ENCODE measurements around the gene CCP110. TPM values are rescaled to one million over a fixed set of nuclear protein-coding genes. Genes with fewer than 3 reads are reported as not detected.

The CCP110 gene
- total and polyA plus RNA-seq, 8 donors: 2.3 to 67.7 (median 7.6) TPM

- intact Hi-C loops (cut with DNase I; ENCODE audit: low total_unique reads): no loop called here
- Histone ChIP-seq H3K9me3 (no peaks in the 10 kb centered on the region), H3K27me3 (no peaks in the 10 kb centered on the region), H3K4me1 (peaks cover 23 to 53% (median 47%) of the 10 kb centered on the region in 4 donors), H3K4me3 (peak overlapping the region; percentile 82 to 99 (median 90)), H3K27ac (peak overlapping the region in 4 of 5 donors; percentile 45 to 84 (median 76)), H3K36me3 (peaks cover 0 to 21% (median 17%) of the 10 kb centered on the region in 4 donors)
- TF ChIP-seq CTCF (IDR thresholded peaks at IDR 0.05): no peak
- peak in 1 of 2 donors; percentile 40 for DNase-seq
- WGBS, 5 donors: 9 to 16% (median 13%) methylated on average over 19 of the region's 19 CpGs
Observed at GRCh38 chr16:19524616-19525384, 1.1 kb downstream of the CCP110 start.

- intact Hi-C loops (cut with DNase I; ENCODE audit: low total_unique reads): no loop called here
- H3K36me3 ChIP-seq: peaks cover 0 to 26% (median 19%) of the 10 kb centered on the region in 4 donors
- H3K27me3 ChIP-seq: no peaks in the 10 kb centered on the region
- TF ChIP-seq CTCF (IDR thresholded peaks at IDR 0.05): no peak
- TF ChIP-seq EP300 (IDR thresholded peaks at IDR 0.05): no peak
- no peak for TF ChIP-seq POLR2AphosphoS5 (IDR thresholded peaks at IDR 0.05)
- TF ChIP-seq POLR2A (IDR thresholded peaks at IDR 0.05): no peak
- peaks cover 17 to 48% (median 42%) of the 10 kb centered on the region in 4 donors for H3K4me1 ChIP-seq
- H3K27ac ChIP-seq: no peak overlapping the region
- no peaks in the 10 kb centered on the region for H3K9me3 ChIP-seq
- DNase-seq: no peak
- H3K4me3 ChIP-seq: peak overlapping the region in 3 of 4 donors; percentile 82 to 99 (median 89)
- 83 to 89% (median 86%) methylated on average over 2 of the region's 2 CpGs for WGBS, 5 donors
Observed at GRCh38 chr16:19525385-19525723, 1.6 kb downstream of the CCP110 start.

- Histone ChIP-seq H3K4me3 (no peak overlapping the region), H3K4me1 (peaks cover 10 to 35% (median 31%) of the 10 kb centered on the region in 4 donors), H3K36me3 (peaks cover 0 to 40% (median 27%) of the 10 kb centered on the region in 4 donors), H3K9me3 (no peaks in the 10 kb centered on the region), H3K27ac (no peak overlapping the region), H3K27me3 (no peaks in the 10 kb centered on the region)
- intact Hi-C loops (cut with DNase I; ENCODE audit: low total_unique reads): no loop called here
- TF ChIP-seq EP300 (IDR thresholded peaks at IDR 0.05): no peak
- no peak for TF ChIP-seq POLR2A (IDR thresholded peaks at IDR 0.05)
- TF ChIP-seq CTCF (IDR thresholded peaks at IDR 0.05): no peak
- TF ChIP-seq POLR2AphosphoS5 (IDR thresholded peaks at IDR 0.05): no peak
- DNase-seq: no peak
- 48 to 72% (median 67%) methylated on average over 1 of the region's 1 CpG for WGBS, 5 donors
Observed at GRCh38 chr16:19527161-19527560, 3.4 kb downstream of the CCP110 start.

GRCh38 chr16:19528666-19529065, 4.9 kb downstream of the CCP110 start:
- no peak for TF ChIP-seq POLR2A (IDR thresholded peaks at IDR 0.05)
- TF ChIP-seq POLR2AphosphoS5 (IDR thresholded peaks at IDR 0.05): no peak
- no peak for TF ChIP-seq EP300 (IDR thresholded peaks at IDR 0.05)
- no peak for TF ChIP-seq CTCF (IDR thresholded peaks at IDR 0.05)
- no peak overlapping the region for H3K4me3 ChIP-seq
- WGBS, 5 donors: 98 to 100% (median 98%) methylated on average over 3 of the region's 3 CpGs
- no peak overlapping the region for H3K27ac ChIP-seq
- intact Hi-C loops (cut with DNase I; ENCODE audit: low total_unique reads): no loop called here
- DNase-seq: no peak
- H3K4me1 ChIP-seq: peaks cover 6 to 21% (median 19%) of the 10 kb centered on the region in 4 donors
- H3K9me3 ChIP-seq: no peaks in the 10 kb centered on the region
- H3K27me3 ChIP-seq: no peaks in the 10 kb centered on the region
- peaks cover 0 to 55% (median 42%) of the 10 kb centered on the region in 4 donors for H3K36me3 ChIP-seq

All from stomach (tissue), 9 donors.